HepG2 (cell line): ENCODE measurements around the gene ABCG4. TPM values are rescaled to one million over a fixed set of nuclear protein-coding genes. Genes with fewer than 3 reads are reported as not detected.

Source experiments
- ATAC-seq: fragments of 200-7000 bp; cut with Tn5 transposase; 3 replicates; pipeline ENCODE4 v1.9.1; 2020; ENCODE audit warnings: mild to moderate bottlenecking, moderate library complexity
- BruUV-seq: library from RNA; stranded (reverse); fragments of 400-500 nt; replicated peaks from 2 replicates; lab custom pipeline; 2021; lab: Mats Ljungman, UMichigan
- CTCF ChIA-PET: fragments of 300-600 bp; formaldehyde crosslinking; extraction: SDS; loops from one replicate; lab custom pipeline; 2021; ENCODE audit warnings: low total read pairs, inconsistent platforms, low intra/inter-chr PET ratio; lab: Yijun Ruan, JAX
- POLR2A ChIA-PET: fragments of 350-600 bp; sonication (Branson Sonifier 250); formaldehyde crosslinking; loops from one replicate; lab custom pipeline; 2020; ENCODE audit warnings: antibody characterized with exemption, inconsistent platforms; lab: Yijun Ruan, JAX
- DNase-seq: peaks from one replicate; pipeline ENCODE4 v3.0.0-alpha.2; 2015; ENCODE audit warnings: low spot score
- FAIRE-seq: peaks from 3 replicates; lab custom pipeline; 2011; peaks lifted over from hg19 to GRCh38; lab: Jason Lieb, UNC
- H2AFZ ChIP-seq: one replicate; pipeline ENCODE4 v1.6.1; 2011; ENCODE audit warnings: low read length, inconsistent platforms
- H3K27ac ChIP-seq: fragments of 300-600 bp; 3 replicates; pipeline ENCODE4 v1.8.0; 2011; ENCODE audit warnings: mixed run types, mild to moderate bottlenecking, mixed read lengths, low read length, inconsistent platforms; ENCODE audit not compliant: insufficient read depth; ENCODE audit errors: extremely low read length
- H3K27me3 ChIP-seq, 2 experiments: fragments of 200-600 bp in 1 of 2; 2 replicates in 1 of 2; 3 replicates in 1 of 2; pipeline versions ENCODE4 v1.6.0 to v1.8.0; 2011; ENCODE audit warnings: low read length in 2 of 2, mild to moderate bottlenecking in 2 of 2, moderate library complexity in 2 of 2, inconsistent platforms in 1 of 2; ENCODE audit not compliant: insufficient read depth in 2 of 2, control insufficient read depth in 1 of 2
- H3K36me3 ChIP-seq, 2 experiments: fragments of 200-600 bp in 1 of 2; replicated peaks in 1 of 2; 2 replicates in 1 of 2; 3 replicates in 1 of 2; pipeline versions ENCODE4 v1.5.1 to v1.8.0; 2011; ENCODE audit warnings: low read length in 2 of 2, inconsistent platforms in 1 of 2; ENCODE audit not compliant: insufficient read depth in 2 of 2, control insufficient read depth in 1 of 2
- H3K4me1 ChIP-seq: 2 replicates; pipeline ENCODE4 v1.5.1; 2012; ENCODE audit warnings: low read length, inconsistent platforms; ENCODE audit not compliant: insufficient read depth
- H3K4me2 ChIP-seq: 2 replicates; pipeline ENCODE4 v1.6.0; 2011; ENCODE audit warnings: low read depth, low read length, inconsistent platforms
- H3K4me3 ChIP-seq, 3 experiments: fragments of 200-600 bp in 1 of 3; sonication (generic), shearing (Covaris generic) in 1 of 3; replicated peaks in 1 of 3; 2 replicates each; pipeline ENCODE4 v1.5.1; 2011 to 2016; ENCODE audit warnings: low read length in 3 of 3, inconsistent platforms in 2 of 3, low read depth in 2 of 3, mild to moderate bottlenecking in 2 of 3, control low read depth in 1 of 3, mixed read lengths in 1 of 3; ENCODE audit not compliant: insufficient read depth in 1 of 3
- H3K79me2 ChIP-seq: one replicate; pipeline ENCODE4 v1.6.1; 2011; ENCODE audit warnings: low read length, inconsistent platforms; ENCODE audit not compliant: insufficient read depth
- H3K9ac ChIP-seq: 2 replicates; pipeline ENCODE4 v1.6.0; 2011; ENCODE audit warnings: mild to moderate bottlenecking, low read depth, low read length, inconsistent platforms; ENCODE audit not compliant: insufficient read depth
- H3K9me3 ChIP-seq: 2 replicates; pipeline ENCODE4 v1.5.1; 2012; ENCODE audit warnings: mild to moderate bottlenecking, low read length
- H4K20me1 ChIP-seq: 2 replicates; pipeline ENCODE4 v1.6.0; 2011; ENCODE audit warnings: inconsistent platforms, mild to moderate bottlenecking, low read length, moderate library complexity; ENCODE audit not compliant: insufficient read depth
- ISX ChIP-seq: sonication (generic); formaldehyde crosslinking; conservative IDR thresholded peaks from 2 replicates; pipeline ENCODE4 v1.5.0; 2020; ENCODE audit warnings: missing genetic modification reagents
- MTF2 ChIP-seq: sonication (generic); formaldehyde crosslinking; IDR thresholded peaks from 2 replicates; pipeline ENCODE4 v1.5.0; 2020; ENCODE audit warnings: missing genetic modification reagents, borderline replicate concordance
- PITX1 ChIP-seq: sonication (generic); formaldehyde crosslinking; IDR thresholded peaks from 2 replicates; pipeline ENCODE4 v1.5.1; 2020; ENCODE audit warnings: mild to moderate bottlenecking, missing genetic modification reagents
- SIX1 ChIP-seq: sonication (generic); formaldehyde crosslinking; IDR thresholded peaks from 2 replicates; pipeline ENCODE4 v1.4.0; 2020; ENCODE audit warnings: missing genetic modification reagents, borderline replicate concordance
- ZNF567 ChIP-seq: sonication (generic); formaldehyde crosslinking; IDR thresholded peaks from 2 replicates; pipeline ENCODE4 v1.8.1; 2023; ENCODE audit warnings: mild to moderate bottlenecking, missing genetic modification reagents, borderline replicate concordance
- WGBS: methylation state at CpG from one replicate; pipeline ENCODE4 v1.1.6; 2017; ENCODE audit warnings: low lambda C conversion rate; 5-methylcytosine and 5-hydroxymethylcytosine counted together
- in situ Hi-C: cut with HindIII; loops from 2 replicates; pipeline ENCODE4 v1.10.0; 2017; ENCODE audit warnings: low pct_unique_long_range_greater_than_20kb; ENCODE audit not compliant: extremely low pct_ligation_motif_present
- intact Hi-C: fragments of 100-400 bp; cut with micrococcal nuclease; formaldehyde crosslinking; loops from one replicate; pipeline ENCODE4 v1.10.0; 2022; ENCODE audit not compliant: unreplicated experiment
- polyA plus RNA-seq, 8 experiments: library from polyadenylated mRNA; depleted of rRNA in 3 of 8; stranded (reverse) in 7 of 8; unstranded in 1 of 8; fragments of >200 nt; fragmentation: Illumina TruSeq in 4 of 8; extraction: Trizol in 4 of 8; gene quantifications; 2 replicates each; pipeline versions ENCODE4 v1.2.1 to v1.2.3, GENCODE V29; 2011 to 2016; ENCODE audit warnings: low read depth in 4 of 8, missing spikeins in 1 of 8, mixed read lengths in 1 of 8; ENCODE audit not compliant: insufficient read depth in 1 of 8
- total RNA-seq, 5 experiments: library from RNA; depleted of rRNA; stranded (reverse); fragments of >200 nt; fragmentation: Illumina TruSeq; extraction: Trizol; gene quantifications; 2 replicates each; pipeline ENCODE4 v1.2.3, GENCODE V29; 2016; ENCODE audit warnings: low read depth in 1 of 5
- TF ChIP-seq, protein P1 (sequence below): sonication (generic); formaldehyde crosslinking; IDR thresholded peaks from 2 replicates; pipeline ENCODE4 v1.5.0; 2020; ENCODE audit warnings: missing genetic modification reagents
- TF ChIP-seq, protein P2 (sequence below): sonication (generic); formaldehyde crosslinking; IDR thresholded peaks from 2 replicates; pipeline ENCODE4 v1.5.0; 2020; ENCODE audit warnings: missing genetic modification reagents

ABCG4 gene
- total and polyA plus RNA-seq, 2 of the 13 experiments (the other 11 are each of a cell fraction or from before 2014, with no cell fraction given) = not detected

- CTCF ChIA-PET = no interaction called here
- peaks cover 29% of the 10 kb centered on the region for H3K4me1 ChIP-seq
- no peak overlapping the region for H2AFZ ChIP-seq
- no peak overlapping the region for H3K4me3 ChIP-seq
- no peak for ATAC-seq
- DNase-seq = no peak
- intact Hi-C loops = no loop called here
- no peak for TF ChIP-seq PITX1
- TF ChIP-seq, protein P1, sequence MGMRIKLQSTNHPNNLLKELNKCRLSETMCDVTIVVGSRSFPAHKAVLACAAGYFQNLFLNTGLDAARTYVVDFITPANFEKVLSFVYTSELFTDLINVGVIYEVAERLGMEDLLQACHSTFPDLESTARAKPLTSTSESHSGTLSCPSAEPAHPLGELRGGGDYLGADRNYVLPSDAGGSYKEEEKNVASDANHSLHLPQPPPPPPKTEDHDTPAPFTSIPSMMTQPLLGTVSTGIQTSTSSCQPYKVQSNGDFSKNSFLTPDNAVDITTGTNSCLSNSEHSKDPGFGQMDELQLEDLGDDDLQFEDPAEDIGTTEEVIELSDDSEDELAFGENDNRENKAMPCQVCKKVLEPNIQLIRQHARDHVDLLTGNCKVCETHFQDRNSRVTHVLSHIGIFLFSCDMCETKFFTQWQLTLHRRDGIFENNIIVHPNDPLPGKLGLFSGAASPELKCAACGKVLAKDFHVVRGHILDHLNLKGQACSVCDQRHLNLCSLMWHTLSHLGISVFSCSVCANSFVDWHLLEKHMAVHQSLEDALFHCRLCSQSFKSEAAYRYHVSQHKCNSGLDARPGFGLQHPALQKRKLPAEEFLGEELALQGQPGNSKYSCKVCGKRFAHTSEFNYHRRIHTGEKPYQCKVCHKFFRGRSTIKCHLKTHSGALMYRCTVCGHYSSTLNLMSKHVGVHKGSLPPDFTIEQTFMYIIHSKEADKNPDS (CRISPR knock-in tag) = no peak
- no peak for TF ChIP-seq SIX1 (CRISPR knock-in tag)
- TF ChIP-seq, protein P2, sequence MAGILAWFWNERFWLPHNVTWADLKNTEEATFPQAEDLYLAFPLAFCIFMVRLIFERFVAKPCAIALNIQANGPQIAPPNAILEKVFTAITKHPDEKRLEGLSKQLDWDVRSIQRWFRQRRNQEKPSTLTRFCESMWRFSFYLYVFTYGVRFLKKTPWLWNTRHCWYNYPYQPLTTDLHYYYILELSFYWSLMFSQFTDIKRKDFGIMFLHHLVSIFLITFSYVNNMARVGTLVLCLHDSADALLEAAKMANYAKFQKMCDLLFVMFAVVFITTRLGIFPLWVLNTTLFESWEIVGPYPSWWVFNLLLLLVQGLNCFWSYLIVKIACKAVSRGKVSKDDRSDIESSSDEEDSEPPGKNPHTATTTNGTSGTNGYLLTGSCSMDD (CRISPR knock-in tag) = no peak
- TF ChIP-seq ZNF567 (CRISPR knock-in tag) = no peak
- no peak for TF ChIP-seq MTF2
- TF ChIP-seq ISX = no peak
- TF ChIP-seq, all 625 proteins: peak for 0
- H3K27me3 ChIP-seq = no peaks in the 10 kb centered on the region; a peak in 1 of 5 replicates
- 76% methylated on average over 3 of the region's 3 CpGs for WGBS
- H3K27ac ChIP-seq = no peak overlapping the region
- no TSS peak for BruUV-seq
- H4K20me1 ChIP-seq = no peaks in the 10 kb centered on the region
- H3K79me2 ChIP-seq = peaks cover 32% of the 10 kb centered on the region
- H3K9me3 ChIP-seq = no peaks in the 10 kb centered on the region
- no peak overlapping the region for H3K4me2 ChIP-seq
- H3K9ac ChIP-seq = no peak overlapping the region
- POLR2A ChIA-PET = no interaction called here
- in situ Hi-C loops = no loop called here
- H3K36me3 ChIP-seq = no peaks in the 10 kb centered on the region
- FAIRE-seq = no peak
Measured at GRCh38 chr11:119210050-119210449, 61.2 kb downstream of the ABCG4 start.

Other genes starting within 250 kb of the ABCG4 start
- 3.7 and 5.5 TPM in 2 replicates for gene BCL9L, start 223.1 kb upstream of the ABCG4 start, total RNA-seq (2016; rRNA removed; fragmentation: Illumina TruSeq; extraction: Trizol)
- gene BCL9L, start 223.1 kb upstream of the ABCG4 start, polyA plus RNA-seq (2011; rRNA removed) = 4.1 and 4.5 TPM in 2 replicates
- not detected in 2 replicates for gene UPK2, start 192.8 kb upstream of the ABCG4 start, total RNA-seq (2016; rRNA removed; fragmentation: Illumina TruSeq; extraction: Trizol)
- gene UPK2, start 192.8 kb upstream of the ABCG4 start, polyA plus RNA-seq (2011; rRNA removed) = not detected in 2 replicates
- not detected in 2 replicates for gene FOXR1, start 177.3 kb upstream of the ABCG4 start, total RNA-seq (2016; rRNA removed; fragmentation: Illumina TruSeq; extraction: Trizol)
- not detected in 2 replicates for gene FOXR1, start 177.3 kb upstream of the ABCG4 start, polyA plus RNA-seq (2011; rRNA removed)
- 9.2 and 25.0 TPM in 2 replicates for gene CENATAC, start 150.9 kb upstream of the ABCG4 start, total RNA-seq (2016; rRNA removed; fragmentation: Illumina TruSeq; extraction: Trizol)
- 19.8 and 21.7 TPM in 2 replicates for gene CENATAC, start 150.9 kb upstream of the ABCG4 start, polyA plus RNA-seq (2011; rRNA removed)
- gene RPS25, start 130.7 kb upstream of the ABCG4 start, total RNA-seq (2016; rRNA removed; fragmentation: Illumina TruSeq; extraction: Trizol) = 1,415 and 1,643 TPM in 2 replicates
- gene RPS25, start 130.7 kb upstream of the ABCG4 start, polyA plus RNA-seq (2011; rRNA removed) = 647 and 839 TPM in 2 replicates
- 97.4 and 124 TPM in 2 replicates for gene TRAPPC4, start 130.3 kb upstream of the ABCG4 start, total RNA-seq (2016; rRNA removed; fragmentation: Illumina TruSeq; extraction: Trizol)
- 126 and 140 TPM in 2 replicates for gene TRAPPC4, start 130.3 kb upstream of the ABCG4 start, polyA plus RNA-seq (2011; rRNA removed)
- 25.6 and 43.0 TPM in 2 replicates for gene SLC37A4, start 118.2 kb upstream of the ABCG4 start, total RNA-seq (2016; rRNA removed; fragmentation: Illumina TruSeq; extraction: Trizol)
- 56.1 and 59.7 TPM in 2 replicates for gene SLC37A4, start 118.2 kb upstream of the ABCG4 start, polyA plus RNA-seq (2011; rRNA removed)
- gene HYOU1, start 91.8 kb upstream of the ABCG4 start, total RNA-seq (2016; rRNA removed; fragmentation: Illumina TruSeq; extraction: Trizol) = 50.0 and 127 TPM in 2 replicates
- gene HYOU1, start 91.8 kb upstream of the ABCG4 start, polyA plus RNA-seq (2011; rRNA removed) = 155 and 164 TPM in 2 replicates
- gene VPS11, start 81.2 kb upstream of the ABCG4 start, total RNA-seq (2016; rRNA removed; fragmentation: Illumina TruSeq; extraction: Trizol) = 21.6 and 23.3 TPM in 2 replicates
- gene VPS11, start 81.2 kb upstream of the ABCG4 start, polyA plus RNA-seq (2011; rRNA removed) = 13.7 and 18.9 TPM in 2 replicates
- gene HMBS, start 64.2 kb upstream of the ABCG4 start, total RNA-seq (2016; rRNA removed; fragmentation: Illumina TruSeq; extraction: Trizol) = 9.4 and 14.0 TPM in 2 replicates
- gene HMBS, start 64.2 kb upstream of the ABCG4 start, polyA plus RNA-seq (2011; rRNA removed) = 46.8 and 46.9 TPM in 2 replicates
- gene DPAGT1, start 47.2 kb upstream of the ABCG4 start, total RNA-seq (2016; rRNA removed; fragmentation: Illumina TruSeq; extraction: Trizol) = 15.1 and 37.6 TPM in 2 replicates
- 63.9 and 70.7 TPM in 2 replicates for gene DPAGT1, start 47.2 kb upstream of the ABCG4 start, polyA plus RNA-seq (2011; rRNA removed)
- gene C2CD2L, start 41.7 kb upstream of the ABCG4 start, total RNA-seq (2016; rRNA removed; fragmentation: Illumina TruSeq; extraction: Trizol) = 1.2 and 3.7 TPM in 2 replicates
- gene C2CD2L, start 41.7 kb upstream of the ABCG4 start, polyA plus RNA-seq (2011; rRNA removed) = 5.5 and 6.0 TPM in 2 replicates
- 13.3 and 15.1 TPM in 2 replicates for gene HINFP, start 27.5 kb upstream of the ABCG4 start, total RNA-seq (2016; rRNA removed; fragmentation: Illumina TruSeq; extraction: Trizol)
- gene HINFP, start 27.5 kb upstream of the ABCG4 start, polyA plus RNA-seq (2011; rRNA removed) = 21.4 and 27.5 TPM in 2 replicates
- gene NLRX1, start 19.7 kb downstream of the ABCG4 start, total RNA-seq (2016; rRNA removed; fragmentation: Illumina TruSeq; extraction: Trizol) = 6.8 and 11.0 TPM in 2 replicates
- gene NLRX1, start 19.7 kb downstream of the ABCG4 start, polyA plus RNA-seq (2011; rRNA removed) = 8.7 and 11.6 TPM in 2 replicates
- 0.24 TPM in 1 of 2 replicates, not detected in the other for gene NHERF4, start 36.4 kb downstream of the ABCG4 start, total RNA-seq (2016; rRNA removed; fragmentation: Illumina TruSeq; extraction: Trizol)
- 0.12 and 0.38 TPM in 2 replicates for gene NHERF4, start 36.4 kb downstream of the ABCG4 start, polyA plus RNA-seq (2011; rRNA removed)
- gene CBL, start 57.3 kb downstream of the ABCG4 start, total RNA-seq (2016; rRNA removed; fragmentation: Illumina TruSeq; extraction: Trizol) = 7.4 and 11.0 TPM in 2 replicates
- gene CBL, start 57.3 kb downstream of the ABCG4 start, polyA plus RNA-seq (2011; rRNA removed) = 5.5 and 6.6 TPM in 2 replicates
- gene MCAM, start 168.1 kb downstream of the ABCG4 start, total RNA-seq (2016; rRNA removed; fragmentation: Illumina TruSeq; extraction: Trizol) = 5.9 and 15.2 TPM in 2 replicates
- 12.1 and 18.6 TPM in 2 replicates for gene MCAM, start 168.1 kb downstream of the ABCG4 start, polyA plus RNA-seq (2011; rRNA removed)
- gene RNF26, start 185.5 kb downstream of the ABCG4 start, total RNA-seq (2016; rRNA removed; fragmentation: Illumina TruSeq; extraction: Trizol) = 11.9 and 20.8 TPM in 2 replicates
- 26.3 and 28.8 TPM in 2 replicates for gene RNF26, start 185.5 kb downstream of the ABCG4 start, polyA plus RNA-seq (2011; rRNA removed)
- gene C1QTNF5, start 191.8 kb downstream of the ABCG4 start, total RNA-seq (2016; rRNA removed; fragmentation: Illumina TruSeq; extraction: Trizol) = 0.77 and 1.2 TPM in 2 replicates
- 0.86 TPM in 2 replicates for gene C1QTNF5, start 191.8 kb downstream of the ABCG4 start, polyA plus RNA-seq (2011; rRNA removed)
- not detected in 2 replicates for gene MFRP, start 197.7 kb downstream of the ABCG4 start, total RNA-seq (2016; rRNA removed; fragmentation: Illumina TruSeq; extraction: Trizol)
- not detected in 2 replicates for gene MFRP, start 197.7 kb downstream of the ABCG4 start, polyA plus RNA-seq (2011; rRNA removed)
- 6.0 and 7.2 TPM in 2 replicates for gene USP2, start 232.6 kb downstream of the ABCG4 start, total RNA-seq (2016; rRNA removed; fragmentation: Illumina TruSeq; extraction: Trizol)
- 2.5 and 3.2 TPM in 2 replicates for gene USP2, start 232.6 kb downstream of the ABCG4 start, polyA plus RNA-seq (2011; rRNA removed)